ENCODE data around the gene PDZRN4. TPM values are rescaled to one million over a fixed set of nuclear protein-coding genes. Genes with fewer than 3 reads are reported as not detected.

Gene PDZRN4
- total RNA-seq, 1 donor from 2014 or later, result 1.5 TPM

GRCh38 chr12:41514907-41515306, 326.8 kb downstream of the PDZRN4 start:
- Mint-ChIP-seq H3K27me3 (ENCODE audit: unreplicated experiment) (no peaks in the 10 kb centered on the region), H3K36me3 (ENCODE audit: unreplicated experiment) (no peaks in the 10 kb centered on the region), H3K27ac (ENCODE audit: unreplicated experiment) (no peak overlapping the region), H3K4me1 (ENCODE audit: low read depth, unreplicated experiment) (peaks cover 21% of the 10 kb centered on the region), H3K4me3 (ENCODE audit: unreplicated experiment) (no peak overlapping the region), H3K9me3 (ENCODE audit: unreplicated experiment) (no peaks in the 10 kb centered on the region)
- no peak for TF ChIP-seq CTCF (IDR thresholded peaks at IDR 0.05; ENCODE audit: partially characterized antibody, unreplicated experiment)
- DNase-seq, result no peak

GRCh38 chr12:41515953-41516352, 327.8 kb downstream of the PDZRN4 start:
- TF ChIP-seq CTCF (IDR thresholded peaks at IDR 0.05; ENCODE audit: partially characterized antibody, unreplicated experiment), result no peak
- Mint-ChIP-seq H3K36me3 (ENCODE audit: unreplicated experiment) (no peaks in the 10 kb centered on the region), H3K4me3 (ENCODE audit: unreplicated experiment) (no peak overlapping the region), H3K4me1 (ENCODE audit: low read depth, unreplicated experiment) (peaks cover 22% of the 10 kb centered on the region), H3K27ac (ENCODE audit: unreplicated experiment) (no peak overlapping the region), H3K9me3 (ENCODE audit: unreplicated experiment) (no peaks in the 10 kb centered on the region), H3K27me3 (ENCODE audit: unreplicated experiment) (no peaks in the 10 kb centered on the region)
- DNase-seq, result no peak

GRCh38 chr12:41520869-41521268, 332.7 kb downstream of the PDZRN4 start:
- Mint-ChIP-seq H3K36me3 (ENCODE audit: unreplicated experiment) (no peaks in the 10 kb centered on the region), H3K27me3 (ENCODE audit: unreplicated experiment) (no peaks in the 10 kb centered on the region), H3K9me3 (ENCODE audit: unreplicated experiment) (no peaks in the 10 kb centered on the region), H3K27ac (ENCODE audit: unreplicated experiment) (no peak overlapping the region), H3K4me3 (ENCODE audit: unreplicated experiment) (no peak overlapping the region), H3K4me1 (ENCODE audit: low read depth, unreplicated experiment) (peaks cover 15% of the 10 kb centered on the region)
- TF ChIP-seq CTCF (IDR thresholded peaks at IDR 0.05; ENCODE audit: partially characterized antibody, unreplicated experiment), result no peak
- DNase-seq, result no peak

- Mint-ChIP-seq H3K36me3 (ENCODE audit: unreplicated experiment) (no peaks in the 10 kb centered on the region), H3K4me1 (ENCODE audit: low read depth, unreplicated experiment) (peaks cover 15% of the 10 kb centered on the region)
Observed at GRCh38 chr12:41521872-41522379, 333.8 kb downstream of the PDZRN4 start.

GRCh38 chr12:41527062-41527461, 338.9 kb downstream of the PDZRN4 start:
- no peak for TF ChIP-seq CTCF (IDR thresholded peaks at IDR 0.05; ENCODE audit: partially characterized antibody, unreplicated experiment)
- no peaks in the 10 kb centered on the region for H3K36me3 Mint-ChIP-seq (ENCODE audit: unreplicated experiment)
- H3K9me3 Mint-ChIP-seq (ENCODE audit: unreplicated experiment), result peaks cover 3% of the 10 kb centered on the region
- H3K27me3 Mint-ChIP-seq (ENCODE audit: unreplicated experiment), result no peaks in the 10 kb centered on the region
- H3K27ac Mint-ChIP-seq (ENCODE audit: unreplicated experiment), result no peak overlapping the region
- H3K4me1 Mint-ChIP-seq (ENCODE audit: low read depth, unreplicated experiment), result peaks cover 8% of the 10 kb centered on the region
- DNase-seq, result no peak
- no peak overlapping the region for H3K4me3 Mint-ChIP-seq (ENCODE audit: unreplicated experiment)

More at GRCh38 chr12:41521872-41522379, 333.8 kb downstream of the PDZRN4 start:
- TF ChIP-seq CTCF (IDR thresholded peaks at IDR 0.05; ENCODE audit: partially characterized antibody, unreplicated experiment), result no peak
- DNase-seq, result no peak
- H3K27ac Mint-ChIP-seq (ENCODE audit: unreplicated experiment), result no peak overlapping the region
- no peak overlapping the region for H3K4me3 Mint-ChIP-seq (ENCODE audit: unreplicated experiment)
- no peaks in the 10 kb centered on the region for H3K27me3 Mint-ChIP-seq (ENCODE audit: unreplicated experiment)
- no peaks in the 10 kb centered on the region for H3K9me3 Mint-ChIP-seq (ENCODE audit: unreplicated experiment)
